Middle frontal gyrus (tissue), 1 donor: ENCODE data around the gene VGLL4.

ENCODE experiments used
- DNase-seq: peaks from one replicate; pipeline ENCODE4 v3.0.0-alpha.2; 2015; ENCODE audit warnings: low spot score; ENCODE audit errors: extremely low spot score

VGLL4 gene

GRCh38 chr3:11552289-11553264 is 91.1 kb downstream of the VGLL4 start:
- DNase-seq: no peak

GRCh38 chr3:11551036-11551435 is 92.7 kb downstream of the VGLL4 start:
- no peak for DNase-seq

GRCh38 chr3:11549580-11550140 is 94.1 kb downstream of the VGLL4 start:
- no peak for DNase-seq

GRCh38 chr3:11548721-11549131 is 95.0 kb downstream of the VGLL4 start:
- no peak for DNase-seq

- no peak for DNase-seq
Observed at GRCh38 chr3:11547498-11547897, 96.2 kb downstream of the VGLL4 start.

- no peak for DNase-seq
Observed at GRCh38 chr3:11546657-11547302, 96.9 kb downstream of the VGLL4 start.

- no peak for DNase-seq
Observed at GRCh38 chr3:11545186-11545851, 98.4 kb downstream of the VGLL4 start.

- no peak for DNase-seq
Observed at GRCh38 chr3:11544412-11545181, 99.1 kb downstream of the VGLL4 start.

GRCh38 chr3:11543948-11544387 is 99.7 kb downstream of the VGLL4 start:
- no peak for DNase-seq

- DNase-seq: no peak
Observed at GRCh38 chr3:11543141-11543947, 100.4 kb downstream of the VGLL4 start.

- no peak for DNase-seq
Observed at GRCh38 chr3:11542551-11542950, 101.2 kb downstream of the VGLL4 start.

- DNase-seq: no peak
Observed at GRCh38 chr3:11541321-11542303, 102.1 kb downstream of the VGLL4 start.

- no peak for DNase-seq
Observed at GRCh38 chr3:11539677-11540076, 104.0 kb downstream of the VGLL4 start.

- DNase-seq: no peak
Observed at GRCh38 chr3:11539218-11539617, 104.5 kb downstream of the VGLL4 start.

- DNase-seq: no peak
Observed at GRCh38 chr3:11538581-11538980, 105.1 kb downstream of the VGLL4 start.

GRCh38 chr3:11536936-11537612 is 106.6 kb downstream of the VGLL4 start:
- no peak for DNase-seq

GRCh38 chr3:11536132-11536935 is 107.4 kb downstream of the VGLL4 start:
- DNase-seq: no peak
